Pulmonary artery endothelial cell (primary cell): ENCODE results near the gene RNF157. TPM values are rescaled to one million over a fixed set of nuclear protein-coding genes. Genes with fewer than 3 reads are reported as not detected.

ENCODE experiments used
- DNase-seq: peaks from one replicate; pipeline ENCODE4 v3.0.0-alpha.2; 2011; ENCODE audit warnings: low read depth, low spot score
- total RNA-seq: library from RNA; depleted of rRNA; stranded (reverse); fragments of >200 nt; gene quantifications from 2 replicates; pipeline ENCODE4 v1.2.3, GENCODE V29; 2014

Gene RNF157
- total RNA-seq, 1 donor from 2014 or later, result 0.26 TPM

DNA sequence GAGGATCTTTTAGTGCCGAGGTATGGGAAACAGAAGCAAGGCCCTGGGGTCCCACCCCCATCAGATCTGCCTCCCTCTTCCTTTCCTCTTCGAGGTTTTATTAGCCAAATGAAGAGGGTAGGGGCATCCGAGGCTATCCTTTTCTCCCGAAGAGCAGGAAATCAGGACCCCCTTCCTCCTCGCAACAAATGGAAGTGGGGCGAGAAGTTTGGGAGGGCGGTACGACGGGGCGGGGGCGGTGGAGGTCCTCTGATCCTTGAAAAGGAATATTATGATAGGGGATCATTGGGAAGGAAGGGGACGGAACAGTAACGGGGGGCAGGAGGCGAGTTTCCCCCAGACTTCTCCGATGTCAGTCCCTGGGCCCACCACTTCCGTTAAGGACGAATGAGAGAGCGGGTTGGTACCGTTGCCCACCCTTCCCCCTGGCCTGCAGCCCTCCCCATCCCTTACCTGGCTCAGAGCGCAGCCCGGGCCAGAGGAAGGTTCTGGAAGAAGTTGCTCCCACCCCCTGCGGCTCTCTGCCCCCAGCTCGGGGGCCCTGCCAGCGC lies 99.6 kb downstream of the RNF157 start:
- no peak for DNase-seq

DNA sequence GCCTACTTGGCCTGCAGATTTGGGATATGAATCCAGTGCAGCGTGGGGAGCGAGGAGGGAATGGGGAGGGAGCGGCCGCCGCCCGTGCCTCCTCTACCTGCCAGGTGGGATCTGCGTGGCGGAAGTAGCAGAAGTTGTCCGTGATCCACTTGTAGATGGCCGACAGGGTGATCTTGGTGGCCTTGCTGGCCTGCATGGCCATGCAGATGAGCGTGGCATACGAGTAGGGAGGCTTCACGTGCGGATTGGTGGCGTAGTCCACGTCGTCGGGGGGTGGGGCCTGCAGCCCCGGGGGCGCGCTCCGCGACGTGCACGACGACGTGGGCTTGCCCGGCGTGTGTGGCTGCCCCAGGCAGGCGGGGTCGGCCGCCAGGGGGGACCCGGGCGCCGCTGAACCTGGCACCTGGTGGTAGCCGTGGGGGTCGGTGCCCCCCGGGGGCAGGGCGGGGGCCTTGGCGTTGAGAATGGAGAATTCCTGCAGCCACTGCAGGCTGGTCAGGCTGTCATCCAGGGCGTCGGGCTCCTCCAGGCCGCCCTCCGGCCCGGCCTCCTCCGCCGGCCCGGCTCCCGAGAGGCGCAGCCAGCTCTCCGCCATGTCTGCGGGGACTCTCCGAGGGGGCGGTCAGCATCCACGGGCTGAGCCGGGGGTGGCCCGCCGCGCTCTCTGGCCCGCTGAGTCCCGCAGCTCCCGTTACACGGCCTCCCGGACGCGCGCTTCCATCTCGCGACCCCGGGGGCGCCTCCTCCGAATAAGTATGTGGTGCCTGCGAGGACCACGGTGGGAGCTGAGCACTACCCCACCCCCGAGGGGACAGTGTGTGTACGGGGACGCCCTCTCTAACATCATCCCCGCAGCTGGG lies 100.3 kb downstream of the RNF157 start:
- DNase-seq, result no peak

DNA sequence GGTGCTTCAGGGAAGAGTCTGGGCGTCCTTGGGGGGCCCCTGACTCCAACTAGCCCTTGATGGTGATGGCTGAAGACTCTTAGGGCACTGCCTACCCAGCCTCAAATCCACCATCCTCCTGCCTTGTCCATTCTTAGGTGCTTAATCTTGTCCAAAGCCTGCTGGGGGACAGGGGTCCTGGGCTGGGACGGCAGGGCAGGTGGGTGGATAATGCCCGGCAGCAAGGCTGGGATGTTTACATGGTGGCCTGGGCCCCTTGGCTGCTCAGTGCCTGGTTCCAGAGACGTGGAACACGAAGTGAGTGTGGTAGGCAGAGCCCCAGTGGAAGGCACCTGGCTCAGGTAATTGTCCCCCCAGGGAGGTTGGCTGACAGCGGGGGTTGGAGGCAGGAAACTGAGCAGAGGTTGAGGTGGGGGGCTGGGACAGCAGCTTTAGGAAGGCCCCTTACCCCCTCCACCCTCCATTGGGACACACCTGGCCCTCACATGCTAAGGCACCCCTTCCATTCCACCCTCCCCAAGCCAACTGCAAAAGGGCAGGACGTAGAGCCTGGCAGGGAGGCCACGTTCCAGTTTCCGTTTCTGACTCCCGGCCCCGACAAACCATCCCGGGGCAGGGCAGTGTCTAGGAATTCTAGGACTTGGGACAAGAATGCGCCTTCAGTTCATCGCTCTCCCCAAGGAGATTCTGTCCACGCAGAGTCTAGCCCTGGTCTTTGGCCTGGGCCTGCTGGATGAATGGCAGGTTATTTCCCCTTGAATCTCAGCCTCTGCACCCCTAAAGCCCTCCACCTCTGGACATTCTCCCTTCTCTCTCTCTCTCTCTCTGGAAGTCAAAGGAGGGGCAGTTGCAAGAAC lies 101.2 kb downstream of the RNF157 start:
- DNase-seq, result no peak

DNA sequence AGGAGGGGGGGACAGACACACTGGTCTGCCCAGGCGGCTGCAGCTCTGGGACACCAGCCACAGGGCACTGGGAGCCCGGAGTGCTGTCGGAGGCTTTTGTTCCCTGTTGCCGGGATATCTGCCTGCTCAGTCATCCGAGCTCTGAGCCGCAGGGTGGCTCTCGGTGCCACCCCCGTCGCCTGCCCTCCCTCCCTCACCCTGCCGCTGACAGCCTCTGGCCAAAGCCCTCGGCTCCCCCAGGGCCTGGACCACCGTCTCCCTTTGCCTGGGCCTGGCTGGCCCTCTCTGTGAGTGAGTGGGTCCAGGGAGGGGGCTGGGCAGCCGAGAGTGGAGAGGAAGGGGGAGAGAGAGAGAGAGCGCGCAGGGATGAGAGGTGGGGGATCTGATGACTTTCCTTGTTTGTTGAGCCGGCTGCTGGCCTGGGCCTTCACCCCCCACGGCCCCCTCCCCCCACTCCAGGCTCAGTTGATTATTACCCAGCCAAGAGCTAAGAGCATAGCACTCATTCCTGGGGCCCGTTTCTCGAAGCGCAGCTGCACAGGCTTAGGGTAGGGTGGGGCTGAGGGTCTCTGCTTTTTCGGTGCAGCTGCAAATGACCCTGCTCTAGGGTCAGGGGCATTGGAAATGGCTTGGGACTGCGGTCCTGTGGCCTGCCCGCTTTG lies 101.9 kb downstream of the RNF157 start:
- DNase-seq, result no peak

DNA sequence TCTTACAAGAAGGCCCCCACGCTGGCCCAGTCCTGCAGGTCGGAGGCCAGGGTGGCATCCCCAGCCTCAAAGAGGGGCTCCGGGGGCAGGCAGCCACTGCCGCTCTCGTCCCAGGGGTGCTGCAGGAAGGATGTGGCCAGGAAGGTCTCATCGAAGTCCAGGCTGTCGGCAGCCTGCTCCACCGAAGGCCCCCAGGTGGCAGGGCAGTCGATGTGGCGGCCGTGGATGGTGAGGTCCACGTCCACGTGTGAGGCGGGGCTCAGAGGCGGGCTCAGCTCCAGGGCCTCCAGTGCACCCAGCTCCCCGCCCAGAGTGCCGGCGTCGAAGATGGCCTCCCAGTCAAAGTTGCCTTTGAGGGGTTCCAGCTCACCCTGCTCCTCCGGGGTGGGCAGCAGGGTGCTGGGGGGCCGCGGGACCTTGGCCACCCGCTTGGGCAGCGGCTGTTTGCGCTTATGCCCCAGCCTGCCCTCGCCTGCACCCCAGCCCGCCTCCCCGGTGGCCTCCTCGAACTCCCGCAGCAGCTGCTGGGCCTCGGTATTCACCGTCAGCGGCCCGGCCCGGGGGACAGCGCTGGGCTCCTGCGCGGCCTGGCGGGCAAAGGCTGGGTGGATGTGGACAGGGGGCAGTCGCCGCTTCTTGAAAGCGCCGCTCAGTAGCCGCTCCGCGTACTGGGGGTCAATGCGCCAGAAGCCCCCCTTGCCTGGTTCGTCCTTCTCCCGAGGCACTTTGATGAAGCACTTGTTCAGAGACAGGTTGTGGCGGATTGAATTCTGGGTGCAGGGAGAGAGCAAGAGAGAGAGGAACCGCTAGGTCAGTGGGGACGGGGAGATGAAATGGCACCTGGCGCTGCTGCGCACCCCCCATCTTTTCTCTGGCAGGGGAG lies 102.7 kb downstream of the RNF157 start:
- no peak for DNase-seq

DNA sequence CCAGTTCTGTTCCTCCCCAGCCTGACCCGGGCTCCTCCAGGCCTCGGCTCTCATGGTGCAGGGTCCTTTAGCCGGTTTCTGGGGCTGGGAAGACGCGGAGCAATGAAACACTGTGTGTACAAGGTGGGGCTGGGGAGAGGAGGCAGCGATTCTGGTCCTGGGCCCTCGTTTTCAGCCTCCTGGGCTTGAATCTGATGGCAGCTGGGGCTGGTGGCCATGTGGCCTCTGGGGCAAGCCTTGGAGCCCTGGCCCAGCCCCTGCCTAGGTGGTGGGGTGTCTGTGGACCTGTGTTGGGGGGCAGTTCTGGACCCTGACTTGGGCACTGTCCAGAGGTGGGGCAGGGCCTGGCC lies 103.3 kb downstream of the RNF157 start:
- DNase-seq, result no peak

DNA sequence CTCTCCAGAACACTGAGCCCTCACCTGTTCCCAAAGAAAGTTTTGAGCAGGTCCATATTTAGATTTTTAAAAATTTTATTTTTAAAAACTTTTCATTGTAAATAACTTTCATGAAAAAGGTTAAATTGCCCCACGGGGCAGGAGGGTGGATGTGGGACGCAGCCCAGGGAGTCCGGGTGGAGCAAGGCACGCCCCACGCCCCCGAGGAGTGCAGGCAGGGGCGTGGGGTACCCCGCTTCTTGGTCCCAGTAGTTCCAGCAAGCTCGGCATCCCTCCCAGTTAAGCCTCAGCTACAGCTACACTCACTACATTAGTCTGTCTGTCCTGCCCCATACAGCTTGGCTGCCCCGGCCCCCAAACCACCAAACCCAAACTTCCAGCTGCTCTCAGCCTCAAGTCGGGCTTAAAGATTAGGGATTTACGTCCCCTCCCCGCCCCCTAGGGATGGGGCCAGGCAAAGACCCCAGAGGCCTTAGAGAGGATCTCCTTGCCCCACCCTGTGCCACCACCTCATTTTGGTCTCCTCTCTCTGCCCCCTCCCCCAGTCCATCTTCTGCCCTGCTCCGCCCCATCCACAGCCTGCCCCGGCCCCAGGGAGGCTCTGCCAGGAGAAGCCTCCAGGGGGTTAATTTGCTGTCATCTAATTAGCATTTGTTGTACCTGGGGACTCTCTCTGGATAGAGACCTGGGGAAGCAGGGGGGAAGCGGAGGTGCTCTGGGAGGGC lies 103.9 kb downstream of the RNF157 start:
- DNase-seq, result no peak

DNA sequence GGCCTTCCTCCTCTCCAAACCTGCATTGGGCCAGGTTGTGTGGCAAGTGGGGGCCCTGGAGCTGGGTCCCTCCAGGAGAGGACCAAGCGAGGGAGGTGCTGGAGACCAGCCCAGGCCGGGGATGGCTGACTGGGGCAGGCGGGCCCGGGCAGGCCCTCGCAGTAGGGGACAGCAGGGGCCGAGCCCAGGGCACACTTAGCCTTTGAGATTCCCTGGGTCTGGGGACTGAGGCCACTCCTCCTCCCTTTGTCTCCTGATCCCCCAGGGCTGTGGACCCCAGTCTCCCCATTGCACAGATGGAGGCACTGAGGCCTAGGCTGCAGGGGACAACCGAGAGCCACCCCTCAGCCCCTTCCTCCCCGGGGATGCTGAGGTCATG lies 104.5 kb downstream of the RNF157 start:
- no peak for DNase-seq

DNA sequence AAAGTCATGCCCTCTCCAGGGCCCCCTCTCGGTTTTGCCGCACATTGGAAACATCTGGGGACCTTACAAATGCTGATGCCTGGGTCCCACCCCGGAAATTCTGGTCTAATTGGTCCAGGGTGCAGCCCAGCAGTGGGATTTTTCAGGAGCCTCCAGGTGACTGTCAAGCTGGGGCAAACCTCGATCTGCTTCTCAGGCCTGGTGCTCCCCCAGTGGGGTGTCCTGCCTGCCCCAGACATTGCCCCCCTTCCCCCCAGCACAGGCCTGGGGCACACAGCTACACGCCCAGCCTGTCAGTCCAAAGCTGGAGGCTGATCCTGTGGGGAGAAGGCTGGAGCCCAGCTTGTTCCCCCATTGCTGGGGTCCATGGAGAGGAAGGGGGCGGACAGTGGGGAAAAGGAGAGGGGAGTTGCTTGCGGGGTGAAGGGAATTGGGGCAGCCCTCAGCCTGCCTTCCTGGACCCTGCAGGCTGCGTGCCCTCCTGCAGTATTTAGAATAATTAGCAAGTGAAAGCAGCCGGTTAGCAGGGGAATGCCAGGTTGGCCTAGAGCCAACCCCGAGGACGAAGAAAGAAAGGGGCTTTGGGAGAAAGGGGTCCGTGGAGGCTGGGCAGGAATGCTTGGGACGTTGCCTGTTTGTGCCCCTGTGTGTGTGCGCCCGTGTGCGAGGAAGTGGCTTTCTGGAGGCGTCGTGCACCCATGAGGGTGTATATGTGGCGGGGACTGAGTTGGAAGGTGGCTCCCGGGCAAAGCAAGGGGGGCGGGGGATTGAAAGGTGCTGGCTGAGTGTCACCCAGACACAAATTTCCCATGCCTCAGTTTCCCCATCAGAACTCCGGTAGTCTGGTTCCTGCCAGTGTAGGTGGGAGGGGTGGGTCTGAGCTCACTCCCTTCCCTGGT lies 105.1 kb downstream of the RNF157 start:
- DNase-seq, result no peak

DNA sequence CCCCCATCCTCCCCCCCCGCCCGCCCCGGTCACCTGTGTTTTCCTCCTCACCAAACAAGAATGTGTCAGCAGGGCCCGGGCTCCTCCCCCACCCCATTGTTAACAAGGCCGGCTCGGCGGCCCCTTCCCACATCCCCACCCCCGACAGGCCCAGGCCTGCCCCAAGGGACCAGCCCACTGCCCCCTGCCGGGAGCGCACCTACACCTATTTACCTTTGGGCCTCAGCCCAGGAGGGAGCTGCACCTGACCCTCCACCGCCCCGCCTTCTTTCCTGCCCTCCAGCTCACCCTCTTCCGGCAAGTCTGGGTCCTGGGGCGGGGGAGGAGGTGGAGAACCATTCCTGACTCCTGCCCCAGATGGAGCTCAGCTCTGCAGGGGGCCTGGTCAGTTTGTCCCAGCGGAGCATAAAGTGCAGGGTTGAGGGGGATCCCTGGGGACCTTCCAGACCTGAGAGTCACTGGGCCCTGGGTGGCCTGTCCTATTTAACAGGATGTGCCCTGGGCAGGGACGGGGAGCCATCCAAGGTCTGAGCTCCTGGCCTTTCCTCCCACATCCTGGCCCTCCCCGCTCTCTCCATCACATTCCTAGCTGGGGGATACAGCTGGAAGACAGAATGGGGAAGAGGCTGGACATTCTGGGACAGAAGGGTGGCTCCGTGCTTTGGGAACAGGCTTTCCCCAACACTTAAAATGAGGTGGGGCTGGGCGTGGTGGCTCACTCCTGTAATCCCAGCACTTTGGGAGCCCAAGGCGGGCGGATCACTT lies 107.5 kb downstream of the RNF157 start:
- DNase-seq, result no peak

DNA sequence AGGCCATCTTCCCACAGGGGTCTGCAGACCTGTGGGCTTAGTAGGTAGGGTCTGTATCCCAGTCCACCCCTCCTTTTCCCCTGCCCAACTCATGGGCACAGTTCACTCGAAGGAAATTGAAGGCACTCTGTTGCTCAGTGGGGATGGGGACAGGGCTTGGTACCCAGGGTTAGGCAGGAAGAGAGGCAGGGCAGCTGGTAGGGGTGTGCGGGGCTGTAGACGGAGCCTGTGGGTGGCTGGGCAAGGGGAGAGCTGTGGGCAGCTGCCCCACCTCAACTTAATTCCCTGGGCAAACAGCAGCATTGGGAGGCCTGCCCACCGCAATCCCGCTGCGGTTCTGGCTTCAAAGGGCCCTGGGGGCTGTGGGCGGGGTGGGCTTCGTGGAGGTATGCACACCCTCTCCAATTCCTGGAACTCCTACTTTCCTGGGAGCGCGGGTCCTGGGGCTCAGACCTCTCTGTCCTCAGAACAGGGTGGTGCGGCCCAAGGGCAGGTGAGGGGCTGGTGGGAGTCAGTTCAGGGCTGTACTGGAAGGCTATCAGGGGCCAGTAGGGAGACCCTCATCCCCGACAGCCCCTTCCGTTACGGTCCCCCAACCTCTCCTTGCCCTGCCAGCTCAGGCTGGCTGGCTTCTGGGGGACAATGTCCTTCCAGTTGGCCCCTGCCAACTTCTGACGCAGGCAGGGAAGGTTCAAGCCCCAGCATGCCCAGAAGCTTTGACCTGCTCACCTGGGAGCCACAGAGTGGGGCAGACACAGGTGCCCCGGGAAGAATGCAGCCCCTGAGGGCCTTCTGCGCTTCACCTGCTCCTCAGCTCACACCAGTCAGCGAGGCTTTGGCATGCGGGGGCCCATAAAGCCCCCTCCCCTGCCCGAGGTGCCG lies 108.4 kb downstream of the RNF157 start:
- no peak for DNase-seq

DNA sequence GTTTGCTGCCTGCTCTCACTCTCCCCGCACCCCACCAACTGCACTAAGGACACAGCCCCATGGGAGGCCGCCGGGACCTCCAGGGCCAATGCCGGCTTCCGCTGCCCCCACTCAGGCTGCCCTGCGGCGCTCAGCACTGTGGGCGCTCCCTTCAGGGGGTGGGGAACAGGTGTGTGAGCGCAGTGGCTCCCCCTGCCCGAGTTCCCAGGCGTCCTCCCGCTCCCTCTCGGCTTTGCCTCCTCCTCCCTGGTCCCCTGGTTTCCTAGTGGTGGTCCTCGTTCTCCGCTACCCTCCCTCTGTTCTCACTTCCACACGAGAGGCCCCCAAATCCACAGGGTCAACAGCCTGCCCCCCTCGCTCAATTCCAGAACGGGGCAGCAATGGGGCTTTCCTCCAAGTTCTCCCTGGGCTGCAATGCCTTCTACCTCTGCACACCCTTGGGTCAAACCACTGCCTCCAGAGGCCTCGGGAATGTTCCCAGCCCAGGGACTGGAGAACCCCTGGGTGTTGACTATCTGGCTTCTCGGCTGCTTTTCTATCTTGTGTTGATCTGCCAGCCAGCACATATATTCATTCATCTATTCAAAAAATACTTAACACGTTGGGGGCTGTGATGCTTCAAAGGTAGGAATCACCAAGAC lies 109.1 kb downstream of the RNF157 start:
- no peak for DNase-seq

DNA sequence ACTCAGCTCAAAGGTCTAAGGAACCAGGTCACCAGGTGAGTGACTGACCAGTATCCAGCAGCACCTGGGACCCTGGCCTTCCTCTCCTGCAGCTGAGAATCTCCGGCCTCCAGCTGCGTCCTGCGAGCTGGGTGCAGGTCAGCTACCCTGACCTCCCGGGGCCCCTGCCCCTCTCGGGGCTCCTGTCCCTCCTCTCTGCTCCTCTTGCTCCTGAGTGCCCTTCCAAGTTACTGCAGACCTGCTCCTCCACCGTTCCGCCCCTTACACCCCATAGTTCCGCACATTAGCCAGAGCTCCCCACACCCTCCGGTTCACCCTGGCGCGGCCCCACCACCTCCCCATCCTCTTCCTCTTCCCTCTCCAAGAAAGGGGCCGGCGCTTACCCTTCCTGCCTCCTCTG lies 109.8 kb downstream of the RNF157 start:
- no peak for DNase-seq

DNA sequence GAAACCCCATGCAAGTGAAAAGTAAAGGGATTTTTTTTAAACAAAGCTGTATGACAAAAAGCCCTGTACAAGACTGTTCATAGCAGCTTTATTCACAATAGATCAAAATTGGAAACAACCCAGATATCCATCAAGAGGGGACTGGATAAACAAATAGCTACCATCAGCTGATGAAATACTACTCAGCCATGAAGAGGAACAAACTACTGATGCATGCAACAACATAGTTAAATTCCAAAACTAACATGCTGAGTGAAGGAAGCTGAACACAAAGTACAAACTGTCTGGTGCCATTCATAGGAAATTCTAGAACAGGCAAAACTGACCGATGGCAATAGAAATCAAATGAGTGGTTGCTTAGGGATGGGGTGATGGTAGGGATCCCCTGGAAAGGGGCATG lies 114.4 kb downstream of the RNF157 start:
- DNase-seq, result no peak

DNA sequence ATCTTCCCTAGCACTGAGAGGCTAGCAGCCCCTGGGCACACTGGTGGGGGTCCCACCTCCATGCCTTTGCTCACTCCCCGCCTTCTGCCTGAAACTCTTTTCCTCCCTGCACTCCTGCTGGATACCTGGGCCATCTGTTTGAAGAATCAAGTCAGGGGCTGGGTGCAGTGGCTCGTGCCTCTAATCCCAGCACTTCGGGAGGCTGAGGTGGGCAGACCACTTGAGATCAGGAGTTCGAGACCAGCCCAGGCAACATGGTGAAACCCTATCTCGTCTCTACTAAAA lies 115.0 kb downstream of the RNF157 start:
- DNase-seq, result no peak

DNA sequence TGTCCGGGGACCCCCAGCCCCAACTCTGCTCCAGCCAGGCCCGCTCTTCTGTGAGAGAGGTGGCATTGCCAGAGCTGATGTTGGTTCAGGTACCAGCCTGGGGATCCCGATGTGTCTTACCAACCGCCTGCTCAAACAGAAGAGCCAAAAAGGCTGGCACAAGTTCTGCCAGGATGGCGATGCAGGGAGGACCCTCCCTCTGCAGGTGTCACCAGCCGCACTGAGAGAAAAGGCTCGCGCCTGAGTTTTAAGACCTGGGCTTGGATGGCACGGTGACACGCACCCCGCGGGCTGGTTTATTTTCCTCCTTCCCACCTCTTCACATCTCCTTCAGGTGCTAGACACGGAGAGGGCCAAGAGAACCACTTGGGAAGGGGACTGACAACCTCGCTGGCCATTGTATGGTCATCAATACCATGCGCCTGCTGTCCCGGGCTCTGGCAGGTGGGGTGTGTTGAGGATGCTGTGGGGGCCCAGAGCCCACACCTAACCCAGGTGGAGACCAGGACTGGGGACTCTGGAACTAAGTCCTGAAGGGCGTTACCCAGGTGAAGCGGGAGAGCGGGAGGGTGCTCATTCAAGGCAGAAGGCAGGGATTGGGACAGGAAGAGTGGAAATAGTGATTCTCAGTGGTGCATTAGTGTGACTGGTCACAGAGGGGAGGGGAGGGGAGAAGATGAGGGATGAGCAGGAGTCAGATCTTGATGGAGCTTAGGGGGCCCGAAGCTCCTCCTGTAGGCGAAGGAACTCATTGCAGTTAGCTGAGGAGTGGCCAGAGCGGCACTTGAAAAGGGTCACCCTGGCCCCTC lies 115.5 kb downstream of the RNF157 start:
- DNase-seq, result no peak
